Ascending aorta (tissue), 2 donors: ENCODE results near the gene IGFL1. TPM values are rescaled to one million over a fixed set of nuclear protein-coding genes. Genes with fewer than 3 reads are reported as not detected.

Source experiments
- DNase-seq, 2 donors: peaks; one replicate each; pipeline ENCODE4 v3.0.0-alpha.2; 2019; ENCODE audit warnings: low spot score in 2 of 2
- H3K27ac ChIP-seq, 2 donors: fragments of 200-600 bp; sonication (generic); one replicate each; pipeline ENCODE4 v1.5.1; 2016 to 2017; ENCODE audit warnings: mild to moderate bottlenecking in 1 of 2
- H3K27me3 ChIP-seq: fragments of 200-600 bp; sonication (generic); one replicate; pipeline ENCODE4 v1.5.1; 2017
- H3K36me3 ChIP-seq, 2 donors: fragments of 200-600 bp; sonication (generic); one replicate each; pipeline ENCODE4 v1.5.1; 2016
- H3K4me1 ChIP-seq, 2 donors: fragments of 200-600 bp; sonication (generic); one replicate each; pipeline ENCODE4 v1.5.1; 2016 to 2017; ENCODE audit warnings: mild to moderate bottlenecking in 1 of 2
- H3K4me3 ChIP-seq, 2 donors: fragments of 200-600 bp; sonication (generic); one replicate each; pipeline ENCODE4 v1.5.1; 2016 to 2017; ENCODE audit warnings: mild to moderate bottlenecking in 1 of 2
- H3K9me3 ChIP-seq, 2 donors: fragments of 200-600 bp; sonication (generic); one replicate each; pipeline ENCODE4 v1.5.1; 2016
- CTCF ChIP-seq, 3 experiments: fragments of 200-600 bp in 2 of 3; fragments of 450-650 bp in 1 of 3; sonication (generic) in 2 of 3; IDR thresholded peaks; one replicate each; pipeline ENCODE4 v1.5.1; 2016 to 2019; ENCODE audit warnings: antibody characterized with exemption in 3 of 3, mild to moderate bottlenecking in 1 of 3, moderate library complexity in 1 of 3
- intact Hi-C: fragments of 100-400 bp; cut with DNase I; formaldehyde crosslinking; loops from one replicate; pipeline ENCODE4 v1.15.1; 2023
- total RNA-seq: library from RNA; depleted of rRNA; stranded (reverse); fragments of >200 nt; gene quantifications from one replicate; pipeline ENCODE4 v1.1.0, GENCODE V29; 2016

Gene IGFL1
- total RNA-seq, 1 donor from 2014 or later = not detected

GRCh38 chr19:46201454-46202310 is 27.9 kb upstream of the IGFL1 start:
- H3K27ac ChIP-seq = no peak overlapping the region
- no peak overlapping the region for H3K4me3 ChIP-seq
- intact Hi-C loops = no loop called here
- DNase-seq = no peak
- TF ChIP-seq CTCF (IDR thresholded peaks at IDR 0.05) = no peak
- no peaks in the 10 kb centered on the region for H3K36me3 ChIP-seq
- no peaks in the 10 kb centered on the region for H3K27me3 ChIP-seq
- no peaks in the 10 kb centered on the region for H3K4me1 ChIP-seq
- no peaks in the 10 kb centered on the region for H3K9me3 ChIP-seq

GRCh38 chr19:46202426-46202825 is 27.1 kb upstream of the IGFL1 start:
- Histone ChIP-seq H3K27me3 (no peaks in the 10 kb centered on the region), H3K27ac (no peak overlapping the region), H3K4me3 (no peak overlapping the region), H3K9me3 (no peaks in the 10 kb centered on the region), H3K36me3 (no peaks in the 10 kb centered on the region), H3K4me1 (no peaks in the 10 kb centered on the region)
- DNase-seq = no peak
- intact Hi-C loops = no loop called here
- TF ChIP-seq CTCF (IDR thresholded peaks at IDR 0.05) = no peak

- Histone ChIP-seq H3K27ac (no peak overlapping the region), H3K27me3 (no peaks in the 10 kb centered on the region), H3K9me3 (no peaks in the 10 kb centered on the region), H3K4me1 (no peaks in the 10 kb centered on the region), H3K4me3 (no peak overlapping the region), H3K36me3 (no peaks in the 10 kb centered on the region)
- no peak for TF ChIP-seq CTCF (IDR thresholded peaks at IDR 0.05)
- intact Hi-C loops = no loop called here
- DNase-seq = no peak
Measured at GRCh38 chr19:46202872-46203860, 26.4 kb upstream of the IGFL1 start.

GRCh38 chr19:46204008-46204407 is 25.5 kb upstream of the IGFL1 start:
- TF ChIP-seq CTCF (IDR thresholded peaks at IDR 0.05) = no peak
- Histone ChIP-seq H3K27me3 (no peaks in the 10 kb centered on the region), H3K4me1 (no peaks in the 10 kb centered on the region), H3K4me3 (no peak overlapping the region), H3K27ac (no peak overlapping the region), H3K36me3 (no peaks in the 10 kb centered on the region), H3K9me3 (no peaks in the 10 kb centered on the region)
- intact Hi-C loops = no loop called here
- DNase-seq = no peak

- Histone ChIP-seq H3K27me3 (no peaks in the 10 kb centered on the region), H3K36me3 (no peaks in the 10 kb centered on the region), H3K4me3 (no peak overlapping the region), H3K27ac (no peak overlapping the region), H3K4me1 (no peaks in the 10 kb centered on the region), H3K9me3 (no peaks in the 10 kb centered on the region)
- no peak for DNase-seq
- intact Hi-C loops = no loop called here
- no peak for TF ChIP-seq CTCF (IDR thresholded peaks at IDR 0.05)
Measured at GRCh38 chr19:46205183-46205984, 24.2 kb upstream of the IGFL1 start.
